Esophagus squamous epithelium (tissue), 5 donors: ENCODE measurements around the gene KRT16. TPM values are rescaled to one million over a fixed set of nuclear protein-coding genes. Genes with fewer than 3 reads are reported as not detected.

Experiments
- DNase-seq: peaks from one replicate; lab custom pipeline; 2025; lab: John Stamatoyannopoulos, UW
- H3K27ac ChIP-seq, 4 donors: fragments of 200-600 bp; sonication (generic); one replicate each; pipeline ENCODE4 v1.5.1; 2016 to 2019; ENCODE audit warnings: mild to moderate bottlenecking in 1 of 4
- H3K27me3 ChIP-seq, 4 donors: fragments of 200-600 bp; sonication (generic); 1 replicate in 3 of 4; 2 replicates in 1 of 4; pipeline versions ENCODE4 v1.5.1 to v1.6.0; 2017 to 2021; ENCODE audit warnings: antibody characterized with exemption in 1 of 4
- H3K36me3 ChIP-seq, 3 donors: fragments of 200-600 bp; sonication (generic); one replicate each; pipeline ENCODE4 v1.5.1; 2016 to 2019
- H3K4me1 ChIP-seq, 3 donors: fragments of 200-600 bp; sonication (generic); one replicate each; pipeline ENCODE4 v1.5.1; 2017 to 2019
- H3K4me3 ChIP-seq, 4 donors: fragments of 200-600 bp; sonication (generic); 1 replicate in 3 of 4; 2 replicates in 1 of 4; pipeline ENCODE4 v1.5.1; 2016 to 2019; ENCODE audit warnings: mild to moderate bottlenecking in 2 of 4, moderate library complexity in 1 of 4
- H3K9me3 ChIP-seq, 3 donors: fragments of 200-600 bp; sonication (generic); one replicate each; pipeline ENCODE4 v1.5.1; 2016 to 2019
- CTCF ChIP-seq, 6 experiments: fragments of 450-650 bp in 4 of 6; fragments of 200-600 bp in 2 of 6; sonication (generic) in 2 of 6; IDR thresholded peaks; one replicate each; pipeline ENCODE4 v1.5.1; 2016 to 2019; ENCODE audit warnings: antibody characterized with exemption in 6 of 6, mild to moderate bottlenecking in 4 of 6, moderate library complexity in 4 of 6
- POLR2A ChIP-seq, 4 donors: fragments of 450-650 bp; IDR thresholded peaks; one replicate each; pipeline ENCODE4 v1.6.1; 2017; ENCODE audit warnings: antibody characterized with exemption in 4 of 4, mild to moderate bottlenecking in 4 of 4, moderate library complexity in 3 of 4
- WGBS, 2 donors: methylation state at CpG; one replicate each; pipeline ENCODE4 v1.1.5; 2018; 5-methylcytosine and 5-hydroxymethylcytosine counted together
- intact Hi-C: fragments of 100-400 bp; cut with DNase I; formaldehyde crosslinking; loops from one replicate; pipeline ENCODE4 v1.15.0; 2022
- total RNA-seq, 4 donors: library from RNA; depleted of rRNA; stranded (reverse); fragments of >200 nt; gene quantifications; one replicate each; pipeline ENCODE4 v1.1.0, GENCODE V29; 2016
- donor health status: DM: yes; HTN: yes; CAD: no.

KRT16 gene
- total RNA-seq, 4 donors from 2014 or later, result 156 to 6,712 (median 1,275) TPM

- H3K36me3 ChIP-seq, result no peaks in the 10 kb centered on the region
- peaks cover 0 to 38% (median 17%) of the 10 kb centered on the region in 3 donors for H3K4me1 ChIP-seq
- TF ChIP-seq CTCF (IDR thresholded peaks at IDR 0.05), result no peak
- no peak for TF ChIP-seq POLR2A (IDR thresholded peaks at IDR 0.05)
- no peaks in the 10 kb centered on the region for H3K9me3 ChIP-seq
- no peak overlapping the region for H3K27ac ChIP-seq
- 38 to 68% methylated on average over 2 of the region's 3 CpGs for WGBS, 2 donors
- intact Hi-C loops, result no loop called here
- H3K27me3 ChIP-seq, result peaks cover 0 to 75% (median 0%) of the 10 kb centered on the region in 4 donors
- no peak overlapping the region for H3K4me3 ChIP-seq
- no peak for DNase-seq
These were observed 37.2 kb downstream of the KRT16 start for GRCh38 chr17:41575336-41575735.

GRCh38 chr17:41571561-41572434 lies 40.8 kb downstream of the KRT16 start, which contains the start of gene KRT9:
KRT9 (minus strand) TSS chr17:41572059; CDS start chr17:41571992, 67 bp downstream.
- H3K4me3 ChIP-seq, result no peak within 1 kb of the TSS
- H3K27ac ChIP-seq, result no peak within 1 kb of the TSS
- H3K36me3 ChIP-seq, result no peaks in the 10 kb centered on the region
- DNase-seq, result no peak
- H3K27me3 ChIP-seq, result peaks cover 0 to 83% (median 0%) of the 10 kb centered on the region in 4 donors
- TF ChIP-seq CTCF (IDR thresholded peaks at IDR 0.05), result no peak
- TF ChIP-seq POLR2A (IDR thresholded peaks at IDR 0.05), result no peak
- intact Hi-C loops, result no loop called here
- WGBS, 2 donors, result 71% methylated on average over 6 of the region's 24 CpGs; no CpG with 5 or more reads in 1 of the 2 donors
- H3K4me1 ChIP-seq, result peaks cover 0 to 9% (median 5%) of the 10 kb centered on the region in 3 donors
- H3K9me3 ChIP-seq, result no peaks in the 10 kb centered on the region

DNA sequence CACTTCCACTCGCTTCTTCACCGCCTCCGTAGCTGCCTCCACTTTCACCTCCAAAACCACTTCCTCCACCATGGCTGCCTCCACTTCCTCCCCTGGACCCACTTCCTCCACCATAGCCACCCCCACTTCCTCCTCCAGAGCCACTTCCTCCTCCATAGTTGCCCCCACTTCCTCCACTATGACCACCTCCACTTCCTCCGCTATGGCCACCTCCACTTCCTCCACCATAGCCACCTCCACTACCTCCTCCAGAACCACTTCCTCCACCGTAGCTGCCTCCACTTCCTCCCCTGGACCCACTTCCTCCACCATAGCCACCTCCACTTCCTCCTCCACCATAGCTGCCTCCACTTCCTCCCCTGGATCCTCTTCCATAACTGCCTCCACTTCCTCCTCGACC lies 45.2 kb downstream of the KRT16 start:
- Histone ChIP-seq H3K4me3 (no peak overlapping the region), H3K27me3 (peaks cover 0 to 81% (median 0%) of the 10 kb centered on the region in 4 donors), H3K9me3 (no peaks in the 10 kb centered on the region), H3K36me3 (no peaks in the 10 kb centered on the region), H3K27ac (no peak overlapping the region), H3K4me1 (no peaks in the 10 kb centered on the region)
- TF ChIP-seq POLR2A (IDR thresholded peaks at IDR 0.05), result no peak
- TF ChIP-seq CTCF (IDR thresholded peaks at IDR 0.05), result no peak
- intact Hi-C loops, result no loop called here
- 64 to 79% methylated on average over 5 to 6 of the region's 6 CpGs for WGBS, 2 donors
- DNase-seq, result no peak

DNA sequence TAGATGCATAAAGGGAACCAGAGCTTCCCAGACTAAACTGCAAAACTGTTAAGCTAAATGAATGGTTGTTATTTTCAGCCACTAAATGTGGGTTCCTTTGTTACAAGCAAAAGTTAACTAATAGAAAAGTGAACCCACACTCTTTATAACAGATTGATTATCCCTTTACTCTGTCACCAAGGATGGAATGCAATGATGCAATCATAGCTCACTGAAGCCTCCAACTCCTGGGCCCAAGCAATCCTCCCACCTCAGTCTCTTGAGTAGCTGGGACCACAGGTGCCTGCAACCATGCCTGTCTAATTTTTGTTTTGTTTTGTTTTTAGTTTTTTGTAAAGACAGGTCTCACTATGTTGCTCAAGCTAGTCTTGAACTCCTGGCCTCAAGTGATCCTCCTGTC lies 47.2 kb downstream of the KRT16 start:
- no peak overlapping the region for H3K27ac ChIP-seq
- no peak overlapping the region for H3K4me3 ChIP-seq
- H3K27me3 ChIP-seq, result peaks cover 0 to 86% (median 2%) of the 10 kb centered on the region in 4 donors
- TF ChIP-seq POLR2A (IDR thresholded peaks at IDR 0.05) (no peak), CTCF (IDR thresholded peaks at IDR 0.05) (no peak)
- H3K4me1 ChIP-seq, result no peaks in the 10 kb centered on the region
- no peak for DNase-seq
- intact Hi-C loops, result no loop called here
- H3K36me3 ChIP-seq, result no peaks in the 10 kb centered on the region
- no peaks in the 10 kb centered on the region for H3K9me3 ChIP-seq

GRCh38 chr17:41563607-41564170 lies 48.9 kb downstream of the KRT16 start:
- no peak for TF ChIP-seq POLR2A (IDR thresholded peaks at IDR 0.05)
- no peak for TF ChIP-seq CTCF (IDR thresholded peaks at IDR 0.05)
- Histone ChIP-seq H3K27ac (no peak overlapping the region), H3K4me3 (no peak overlapping the region), H3K27me3 (peaks cover 0 to 90% (median 2%) of the 10 kb centered on the region in 4 donors), H3K36me3 (no peaks in the 10 kb centered on the region), H3K9me3 (no peaks in the 10 kb centered on the region), H3K4me1 (no peaks in the 10 kb centered on the region)
- intact Hi-C loops, result no loop called here
- DNase-seq, result no peak
- WGBS, 2 donors, result 32 to 48% methylated on average over 3 of the region's 3 CpGs
